HG02973 (cell line): Measurements from ENCODE around the gene RSAD1.

Source experiments
- ATAC-seq: cut with Tn5 transposase; IDR thresholded peaks from one replicate; pipeline ENCODE4 v1.9.1; 2021; ENCODE audit warnings: moderate library complexity; ENCODE audit not compliant: unreplicated experiment

The RSAD1 gene

DNA sequence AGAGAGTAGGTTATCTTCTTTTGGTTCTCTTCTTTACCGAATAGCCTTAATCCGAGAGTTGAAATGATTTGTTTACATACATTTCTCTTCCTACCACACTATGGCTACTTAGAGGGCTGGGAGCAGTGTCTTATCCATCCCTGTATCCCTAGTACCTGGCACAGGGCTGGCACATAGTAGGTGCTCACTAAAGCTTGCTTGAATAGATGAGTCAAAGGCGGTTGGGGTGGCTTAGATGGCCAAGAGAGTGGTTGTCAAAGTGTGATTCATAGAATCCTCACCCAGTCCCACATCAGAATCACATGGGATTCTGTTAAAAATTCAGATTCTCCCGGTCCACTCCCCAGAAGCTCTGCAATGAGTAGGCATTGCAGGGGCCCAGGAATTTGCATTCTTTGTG lies 21.0 kb upstream of the RSAD1 start:
- no peak for ATAC-seq

DNA sequence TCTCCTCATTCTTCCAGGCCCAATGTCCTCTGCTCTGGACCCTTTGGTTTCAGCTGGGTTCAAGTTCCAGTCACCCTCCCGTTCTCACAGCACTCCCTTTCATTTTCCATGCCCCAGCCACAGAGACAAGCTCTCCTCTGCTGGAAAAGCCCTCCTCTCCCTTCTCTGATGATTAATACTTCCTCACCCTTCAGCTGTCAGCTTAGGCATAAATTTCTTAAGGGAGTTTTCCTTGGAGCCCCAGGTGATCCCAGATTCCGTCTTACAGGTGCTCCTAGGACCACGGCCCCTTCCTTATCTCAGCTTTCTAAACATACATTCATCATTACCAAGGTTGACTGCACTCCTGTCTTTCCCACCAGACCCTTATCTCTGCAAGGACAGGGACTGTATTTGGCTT lies 20.4 kb upstream of the RSAD1 start:
- ATAC-seq = no peak

DNA sequence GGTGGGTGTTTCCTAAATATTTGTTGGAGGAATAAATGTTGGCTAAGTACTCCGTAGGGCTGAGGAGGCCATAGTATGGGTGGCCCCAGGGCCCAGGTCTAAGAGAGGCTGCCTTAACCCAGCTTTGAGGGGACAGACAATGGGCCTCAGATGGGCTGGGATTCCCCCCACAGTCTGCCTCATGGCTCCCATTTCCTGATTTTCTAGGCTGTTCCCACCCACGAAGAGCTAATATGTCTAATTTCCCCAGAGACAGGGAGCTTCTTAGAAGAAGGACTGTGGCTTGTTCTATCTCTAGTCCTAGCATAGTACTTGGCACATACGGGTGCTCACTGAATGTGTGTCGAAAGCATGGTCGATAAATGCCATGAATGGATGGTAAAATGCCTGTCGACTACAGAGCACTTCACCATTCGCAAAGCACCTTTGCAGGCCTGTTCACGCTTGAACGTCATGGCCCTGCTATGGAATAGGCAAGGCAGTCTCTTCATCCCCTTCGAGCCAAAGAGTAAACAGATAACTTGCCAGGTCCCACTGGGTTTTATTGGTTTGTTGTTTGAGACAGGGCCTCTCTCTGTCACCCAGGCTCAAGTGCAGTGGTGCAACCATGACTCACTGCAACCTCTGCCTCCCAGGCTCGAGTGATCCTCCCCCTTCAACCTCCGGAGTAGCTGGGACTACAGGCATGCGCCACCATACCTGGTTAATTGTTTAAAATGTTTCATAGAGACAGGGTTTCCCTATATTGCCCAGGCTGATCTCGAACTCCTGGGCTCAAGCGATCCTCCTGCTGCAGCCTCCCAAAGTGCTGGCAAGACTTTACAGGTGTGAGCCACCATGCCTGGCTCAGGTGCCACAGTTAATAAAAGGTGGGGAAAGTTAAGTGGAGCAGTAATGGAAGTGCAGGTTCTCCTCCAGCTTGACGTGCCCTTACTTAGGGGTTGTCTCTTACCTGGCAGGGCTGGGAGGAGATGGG lies 19.7 kb upstream of the RSAD1 start:
- ATAC-seq = no peak

DNA sequence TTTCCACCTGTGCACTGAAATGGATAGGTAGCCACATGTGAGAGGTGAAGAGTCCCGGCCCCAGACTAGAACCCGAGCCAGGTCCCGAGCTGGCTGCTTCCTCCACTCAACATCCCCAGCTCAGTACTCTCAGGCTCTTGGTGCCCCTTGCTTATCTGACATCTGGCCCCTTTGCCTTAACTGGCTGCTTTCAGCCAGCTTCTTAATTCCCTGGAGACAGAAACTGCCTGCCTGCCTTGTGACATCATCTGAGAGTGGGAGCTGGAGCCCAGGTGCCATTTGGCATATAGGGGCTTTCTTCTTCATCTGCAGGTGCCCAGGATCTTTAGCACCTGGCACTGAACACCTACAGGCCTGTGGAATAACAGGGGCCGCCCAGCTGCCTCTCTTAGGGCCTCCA lies 18.9 kb upstream of the RSAD1 start:
- ATAC-seq = no peak

DNA sequence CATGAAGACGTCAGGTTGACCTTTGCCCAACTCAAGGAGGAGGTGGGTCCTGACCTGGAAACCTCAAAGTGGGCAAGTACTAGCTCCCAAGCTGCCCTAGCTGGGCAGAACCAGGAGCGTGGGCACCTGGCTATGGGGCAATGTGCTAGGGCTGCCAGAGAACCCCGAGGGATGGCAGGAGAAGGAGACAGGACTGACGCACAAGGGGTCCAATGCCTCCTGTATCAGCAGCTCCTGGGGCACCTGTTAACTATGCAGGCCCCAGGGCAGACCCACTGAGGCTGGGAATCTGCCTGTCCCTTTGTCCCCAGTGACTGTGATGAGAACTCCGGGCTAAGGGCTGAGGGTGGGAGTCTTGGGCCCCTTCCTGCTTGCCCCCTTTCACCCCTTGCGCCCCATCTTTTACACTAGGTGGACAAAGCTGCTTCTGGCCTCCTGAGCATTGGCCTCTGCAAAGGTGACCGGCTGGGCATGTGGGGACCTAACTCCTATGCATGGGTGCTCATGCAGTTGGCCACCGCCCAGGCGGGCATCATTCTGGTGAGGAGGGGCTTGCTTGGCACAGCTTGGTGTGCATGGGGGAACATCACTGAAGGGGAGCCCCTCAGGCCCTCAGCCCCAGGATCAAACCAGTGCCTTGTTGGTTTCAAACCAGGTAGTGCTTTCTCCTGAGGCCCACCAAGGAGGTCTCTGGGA lies 17.7 kb upstream of the RSAD1 start:
- ATAC-seq = no peak

DNA sequence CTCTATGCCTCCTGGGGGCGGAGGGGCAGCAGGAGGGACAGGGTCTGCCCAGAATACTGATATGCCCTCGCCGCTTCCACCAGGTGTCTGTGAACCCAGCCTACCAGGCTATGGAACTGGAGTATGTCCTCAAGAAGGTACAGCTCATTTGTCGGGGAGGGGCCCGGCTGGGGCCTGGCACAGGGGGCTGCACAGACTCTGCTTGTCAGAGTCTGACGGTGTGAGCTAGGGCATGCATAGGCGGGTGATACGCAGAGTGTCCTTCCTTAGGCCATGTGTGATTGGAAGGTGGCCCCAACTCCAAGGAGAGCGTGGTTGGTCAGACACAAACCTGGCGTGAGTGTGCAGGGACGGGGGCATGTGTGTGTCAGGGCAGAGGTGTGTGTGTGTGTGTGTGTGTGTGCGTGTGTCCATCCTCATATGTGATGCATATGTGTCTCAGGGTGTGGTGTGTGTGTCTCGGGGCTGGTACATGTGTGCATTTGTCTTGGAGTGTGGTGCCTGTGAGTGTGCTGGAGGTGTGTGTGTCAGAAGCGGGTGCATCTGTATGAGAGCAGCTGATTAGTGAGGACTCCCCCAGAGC lies 17.0 kb upstream of the RSAD1 start:
- ATAC-seq = no peak

DNA sequence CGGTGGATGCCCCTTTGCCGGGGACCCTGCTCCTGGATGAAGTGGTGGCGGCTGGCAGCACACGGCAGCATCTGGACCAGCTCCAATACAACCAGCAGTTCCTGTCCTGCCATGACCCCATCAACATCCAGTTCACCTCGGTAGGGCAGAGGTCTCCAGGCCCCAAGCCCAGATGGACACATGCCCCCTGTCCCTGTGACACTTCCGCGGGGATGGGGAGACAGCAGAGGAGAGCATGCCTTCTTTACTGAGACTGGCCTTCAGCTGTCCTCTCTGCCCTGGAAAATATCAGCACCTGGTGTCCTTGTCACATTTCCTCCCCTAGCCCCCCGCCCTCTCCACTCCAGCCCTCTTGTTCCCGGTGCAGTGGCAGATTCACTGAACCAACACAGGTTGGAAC lies 16.2 kb upstream of the RSAD1 start:
- ATAC-seq = no peak

DNA sequence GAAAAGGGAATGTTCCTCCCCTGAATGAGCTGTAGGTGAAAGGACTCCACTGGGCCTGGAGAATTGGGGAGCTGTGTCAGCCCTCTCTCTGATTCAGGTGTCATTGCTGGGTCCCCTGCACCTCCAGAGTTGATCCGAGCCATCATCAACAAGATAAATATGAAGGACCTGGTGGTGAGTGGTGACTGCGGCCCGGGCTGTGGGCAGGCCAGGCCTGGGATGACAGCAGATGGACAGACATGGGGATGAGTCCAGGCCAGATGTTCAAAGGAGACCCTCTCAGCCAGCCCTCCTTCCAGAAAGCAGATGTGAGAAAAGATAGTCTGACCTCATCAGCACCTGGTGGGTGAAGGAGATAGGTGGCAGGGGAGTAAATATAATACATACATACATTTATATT lies 14.5 kb upstream of the RSAD1 start:
- no peak for ATAC-seq

DNA sequence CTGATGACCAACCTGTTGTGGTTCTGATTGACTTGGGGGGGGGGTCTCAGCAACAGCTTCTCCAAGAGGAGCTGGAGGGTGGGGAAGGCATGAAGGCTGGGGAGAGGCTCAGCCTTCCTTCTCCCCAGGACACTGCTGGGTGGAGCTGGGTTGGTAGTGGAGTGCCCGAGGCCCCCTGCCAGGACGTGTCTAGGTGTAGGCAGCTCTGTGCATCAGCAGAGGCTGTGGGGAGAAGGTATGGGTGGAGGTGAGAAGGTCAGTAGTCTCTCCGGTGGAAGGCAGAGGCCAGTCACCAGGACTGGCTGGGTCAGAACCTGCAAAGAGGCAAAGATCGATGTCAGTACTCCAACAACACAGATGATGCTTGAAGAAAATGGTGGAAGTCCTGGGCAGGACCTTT lies 13.9 kb upstream of the RSAD1 start:
- no peak for ATAC-seq

DNA sequence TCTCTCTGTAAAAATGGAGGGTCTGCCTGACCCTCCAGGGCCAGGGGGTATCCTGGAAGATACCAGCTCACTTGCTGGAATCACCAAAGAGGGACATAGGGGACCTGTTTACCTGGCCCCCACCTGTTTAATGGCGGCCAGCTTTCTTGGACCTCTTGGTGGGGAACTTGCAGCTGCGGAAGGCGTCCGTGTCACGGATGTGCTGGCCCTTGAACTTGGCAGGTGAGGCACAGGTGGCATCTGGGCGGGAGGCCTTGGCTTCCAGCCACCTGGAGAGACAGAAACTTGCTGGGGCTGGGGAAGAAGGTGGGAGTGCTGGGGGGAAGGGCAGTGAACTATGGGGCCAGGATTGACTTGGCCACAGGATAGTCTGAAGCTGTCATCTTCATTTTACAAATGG lies 13.5 kb upstream of the RSAD1 start:
- no peak for ATAC-seq

DNA sequence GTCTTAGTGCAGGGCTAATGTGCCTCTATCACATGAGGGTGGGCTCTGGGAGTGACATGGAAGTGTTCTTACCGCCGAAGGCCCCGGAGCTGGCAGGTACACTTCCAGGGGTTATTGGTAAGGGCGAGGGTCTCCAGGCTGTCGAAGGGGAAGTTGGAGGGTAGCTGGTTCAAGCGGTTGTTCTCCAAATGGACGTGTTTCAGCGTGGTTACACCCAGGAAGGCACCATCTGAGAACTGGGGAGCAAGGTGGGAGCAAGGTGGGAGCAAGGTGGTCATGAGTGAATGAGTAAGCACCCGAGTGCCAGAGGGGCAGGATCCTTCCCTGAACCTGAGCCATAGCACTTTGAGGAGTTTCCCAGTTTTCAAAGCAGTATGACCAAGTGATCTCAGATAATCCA lies 13.0 kb upstream of the RSAD1 start:
- no peak for ATAC-seq

DNA sequence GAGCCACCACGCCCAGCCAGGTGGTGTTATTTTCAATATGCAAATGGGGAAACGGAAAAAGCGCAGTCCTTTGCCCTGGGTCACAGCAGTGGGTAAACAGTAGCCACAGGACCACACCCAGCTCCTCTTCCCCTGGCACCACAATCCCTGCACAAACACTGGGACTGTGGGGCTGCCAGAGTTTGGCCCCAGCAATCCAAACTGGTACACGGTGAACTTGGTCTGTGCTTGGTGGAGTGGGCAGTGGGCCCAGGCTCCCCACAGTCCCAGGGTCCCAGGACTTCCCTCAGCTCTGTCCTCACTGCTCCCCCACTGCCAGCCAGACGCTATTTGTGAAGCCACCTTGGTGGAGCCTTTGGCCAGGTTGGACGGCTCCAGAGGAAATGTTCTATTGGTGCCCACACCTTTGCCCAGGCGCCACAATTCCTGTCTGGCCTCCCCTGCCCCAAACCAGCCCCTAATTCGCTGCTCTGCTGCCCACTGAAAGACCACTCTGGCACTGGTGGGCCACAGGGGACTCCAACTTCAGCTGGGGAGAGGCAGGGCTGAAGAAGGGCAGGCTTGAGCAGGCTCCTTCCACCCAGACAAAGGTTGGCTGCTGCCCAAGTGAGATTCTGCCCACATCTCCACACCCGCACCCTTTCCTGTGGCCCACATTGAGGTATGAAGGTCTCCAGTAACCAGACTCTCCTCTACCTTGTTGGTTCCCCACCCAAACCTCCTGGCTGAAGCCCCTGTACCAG lies 12.1 kb upstream of the RSAD1 start:
- ATAC-seq = no peak

DNA sequence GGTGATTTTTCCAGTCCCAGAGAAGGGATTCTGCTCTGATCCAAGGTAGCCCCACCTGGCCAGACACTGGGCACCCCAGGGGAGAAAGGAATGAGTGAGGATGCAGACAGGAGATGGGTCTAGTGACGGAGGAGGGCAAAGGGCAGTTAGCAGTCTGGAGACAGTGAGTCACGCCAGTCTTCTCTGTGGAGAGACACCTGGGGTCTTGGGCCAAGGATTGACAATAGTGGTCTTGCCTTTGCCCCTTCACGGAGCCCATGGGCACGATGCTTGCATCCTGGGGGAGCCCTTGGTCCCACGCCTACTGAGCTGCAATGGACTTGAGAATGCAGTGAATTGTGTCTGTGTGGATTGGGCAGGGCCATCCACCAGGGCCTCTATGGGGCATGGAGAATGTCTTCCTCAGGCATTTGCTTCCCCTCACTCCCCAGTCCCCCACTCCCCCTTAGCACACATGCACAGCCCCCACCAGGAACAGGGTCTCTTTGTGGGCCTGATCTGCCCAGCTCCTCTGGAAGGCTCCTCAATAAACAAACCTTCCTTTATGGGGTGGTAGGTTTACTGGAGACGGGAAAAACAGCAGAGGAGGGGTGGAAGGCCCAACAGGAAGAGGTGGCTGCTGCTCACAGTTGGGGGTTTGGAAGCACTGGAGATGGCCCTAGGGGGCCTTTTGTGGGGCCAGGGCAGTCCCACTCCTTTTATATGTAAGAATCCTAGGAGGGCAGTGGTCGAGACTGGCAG lies 11.4 kb upstream of the RSAD1 start:
- ATAC-seq = no peak

DNA sequence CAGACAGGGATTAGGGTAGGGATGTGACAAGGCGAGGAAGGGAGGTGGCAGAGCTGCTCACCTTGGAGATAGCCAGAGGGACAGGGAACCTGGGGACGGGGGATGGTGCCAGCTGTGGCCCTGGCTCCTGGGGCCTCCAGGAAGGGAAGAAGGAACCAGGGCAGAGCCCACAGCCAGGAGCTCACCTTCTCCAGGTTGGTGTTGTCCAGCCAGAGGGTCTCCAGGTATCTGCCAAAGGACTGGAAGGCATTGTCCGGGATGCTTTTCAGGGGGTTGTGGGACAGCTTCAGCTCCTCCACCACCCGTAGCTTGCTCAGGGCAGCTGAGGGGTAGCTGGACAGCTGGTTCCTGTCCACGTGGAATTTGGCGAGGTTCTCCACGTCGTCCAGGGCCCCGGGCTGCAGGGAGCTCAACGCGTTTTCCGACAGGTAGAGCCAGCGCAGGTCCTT lies 10.8 kb upstream of the RSAD1 start:
- ATAC-seq = no peak

DNA sequence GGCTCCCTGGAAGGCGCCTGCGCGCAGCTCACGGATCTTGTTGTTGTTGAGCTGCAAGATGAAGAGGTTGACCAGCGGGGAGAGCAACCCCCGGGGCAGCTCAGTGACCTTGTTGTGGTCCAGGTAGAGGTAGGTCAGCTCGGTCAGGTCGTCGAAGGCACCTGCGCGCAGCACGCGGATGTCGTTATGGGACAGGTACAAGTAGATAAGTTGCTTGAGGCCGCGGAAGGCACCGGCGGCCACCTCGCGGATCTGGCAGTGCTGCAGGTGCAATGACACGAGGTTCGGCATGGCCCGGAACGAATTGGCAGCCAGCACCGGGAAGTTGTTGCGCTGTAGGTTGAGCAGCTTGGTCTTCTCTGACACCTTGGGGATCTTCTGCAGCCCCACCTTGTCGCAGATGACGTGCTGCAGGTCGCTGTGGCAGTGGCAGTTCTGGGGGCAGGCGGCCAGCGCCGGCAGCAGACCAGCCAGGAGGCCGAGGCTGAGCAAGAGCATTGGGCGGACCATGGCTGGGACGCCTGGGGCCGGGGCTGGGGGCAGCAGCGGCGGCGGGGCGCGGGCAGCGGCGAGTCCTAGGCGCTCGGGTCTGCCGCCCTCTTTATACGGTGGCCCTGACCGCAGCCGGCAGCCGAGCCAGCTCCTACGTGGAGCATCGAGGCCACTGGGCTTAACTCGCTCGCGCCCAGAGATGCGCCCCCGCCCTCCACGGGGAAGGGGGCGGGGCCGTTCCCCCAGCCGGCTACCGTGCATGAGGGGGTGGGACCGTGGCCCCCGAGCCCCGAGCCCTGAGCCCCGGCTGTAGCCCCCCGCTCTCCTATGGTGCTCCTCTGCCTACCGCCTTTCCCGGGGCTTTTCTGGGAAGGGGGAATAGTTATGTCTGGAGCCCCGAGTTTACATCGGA lies 10.1 kb upstream of the RSAD1 start, which contains the start of gene CHAD:
Gene CHAD, minus strand, starts transcription at position 577 of the 904 bp plus-strand sequence. Its CDS starts 67 bp downstream, at position 510.
- ATAC-seq = no peak

DNA sequence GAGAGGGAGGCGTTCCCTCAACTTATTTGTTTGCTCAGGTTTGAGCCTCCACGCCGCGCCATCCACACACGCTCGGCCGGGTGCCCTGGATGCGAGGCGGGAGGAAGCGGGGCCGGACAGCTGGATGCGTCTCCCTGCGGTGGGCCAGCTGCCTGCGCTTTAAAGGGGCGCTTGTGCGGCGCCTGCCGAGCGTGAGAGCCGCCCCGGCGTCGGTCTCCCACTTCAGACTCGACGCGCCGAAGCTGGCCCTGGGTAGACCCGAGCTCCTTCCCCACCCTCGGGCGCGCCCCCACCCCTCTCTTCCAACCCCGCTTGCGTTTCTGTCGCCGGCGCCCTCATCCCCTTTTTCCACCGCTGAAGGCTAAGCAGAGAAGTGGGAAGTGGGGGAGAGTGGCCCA lies 9.5 kb upstream of the RSAD1 start:
- ATAC-seq = no peak

DNA sequence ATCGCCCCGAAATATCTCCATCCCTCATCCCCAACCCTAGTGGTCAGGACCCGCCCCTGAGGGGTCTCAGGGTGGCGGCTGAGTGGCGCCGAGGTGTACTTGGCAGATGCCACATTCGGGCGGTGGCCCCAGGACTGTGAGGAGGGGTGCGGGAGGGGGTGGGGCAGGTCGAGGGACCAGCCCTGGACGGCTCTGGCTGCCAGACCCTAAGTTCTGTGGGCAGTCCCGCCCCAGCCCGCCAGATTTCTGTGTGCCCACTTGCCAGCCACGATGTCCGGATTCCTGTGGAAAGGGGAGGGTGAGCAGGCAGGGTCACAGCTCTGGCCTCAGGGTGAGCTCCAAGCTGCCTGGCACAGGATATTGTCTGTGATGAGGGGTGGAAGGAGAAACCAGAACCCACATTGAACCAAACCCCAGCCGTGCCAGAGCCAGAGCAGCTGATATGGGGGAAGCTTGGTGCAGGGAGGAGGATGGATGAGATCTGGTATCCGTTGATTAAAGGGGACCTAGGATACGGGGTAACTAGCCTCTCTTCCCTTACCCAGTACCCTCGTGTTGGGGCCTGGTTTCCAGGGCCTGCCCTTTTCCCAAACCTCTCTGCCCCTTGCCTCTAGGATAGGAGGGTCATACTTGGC lies 8.9 kb upstream of the RSAD1 start:
- ATAC-seq = no peak

DNA sequence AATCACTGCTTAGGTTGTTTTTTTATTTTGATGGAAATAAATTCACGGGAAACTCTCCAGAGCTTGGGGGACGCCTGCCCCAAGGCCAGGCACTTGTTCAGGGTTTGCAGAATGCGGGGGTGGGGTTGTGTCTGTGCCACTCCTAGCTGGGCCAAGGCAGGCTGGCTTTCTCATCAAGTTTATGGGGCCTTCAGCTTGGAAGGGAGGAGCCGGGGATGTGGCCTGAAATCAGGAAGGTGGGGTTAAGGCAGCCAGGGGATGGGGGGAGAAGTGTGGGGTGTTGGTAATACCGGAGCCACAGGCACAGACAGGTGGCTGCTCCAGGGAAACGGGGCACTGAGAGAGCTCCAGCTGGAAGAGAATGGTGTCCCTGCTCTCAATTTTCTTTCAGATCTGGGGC lies 8.2 kb upstream of the RSAD1 start:
- no peak for ATAC-seq
